NCI-H146 treated with DMSO at 0.1 percent for 48 hours (cell line): ENCODE measurements around the gene ELN.
"Not testable (repeated sequence)": the region's sequence is repeated elsewhere in the genome, so short reads cannot be mapped to it uniquely, and the experiment has no call there.

Experiments
- DNase-seq: peaks from one replicate; lab custom pipeline; 2025; ENCODE audit not compliant: unreplicated experiment; lab: John Stamatoyannopoulos, UW

Gene ELN

GRCh38 chr7:74040791-74041520 is 13.0 kb downstream of the ELN start:
- DNase-seq, result no peak

GRCh38 chr7:74042746-74043522 is 15.0 kb downstream of the ELN start:
- peak; percentile 14 for DNase-seq

- DNase-seq, result peak; percentile 85
Observed at GRCh38 chr7:74043523-74043951, 15.6 kb downstream of the ELN start.

- no peak for DNase-seq
Observed at GRCh38 chr7:74044366-74045350, 16.7 kb downstream of the ELN start.

GRCh38 chr7:74046581-74046980 is 18.6 kb downstream of the ELN start:
- DNase-seq, result not testable (repeated sequence)

GRCh38 chr7:74047804-74048380 is 19.9 kb downstream of the ELN start:
- no peak for DNase-seq

- DNase-seq, result no peak
Observed at GRCh38 chr7:74048999-74049599, 21.1 kb downstream of the ELN start.

GRCh38 chr7:74049997-74050798 is 22.2 kb downstream of the ELN start:
- DNase-seq, result no peak

GRCh38 chr7:74051193-74051592 is 23.2 kb downstream of the ELN start:
- no peak for DNase-seq

- DNase-seq, result peak; percentile 13
Observed at GRCh38 chr7:74051629-74052410, 23.8 kb downstream of the ELN start.

GRCh38 chr7:74052628-74053027 is 24.7 kb downstream of the ELN start:
- DNase-seq, result no peak

- DNase-seq, result no peak
Observed at GRCh38 chr7:74053589-74054186, 25.7 kb downstream of the ELN start.

- no peak for DNase-seq
Observed at GRCh38 chr7:74056096-74056915, 28.3 kb downstream of the ELN start.

GRCh38 chr7:74057216-74057925 is 29.4 kb downstream of the ELN start:
- DNase-seq, result no peak

GRCh38 chr7:74057987-74058386 is 30.0 kb downstream of the ELN start:
- no peak for DNase-seq

GRCh38 chr7:74058486-74058885 is 30.5 kb downstream of the ELN start:
- DNase-seq, result no peak

- no peak for DNase-seq
Observed at GRCh38 chr7:74059037-74059436, 31.1 kb downstream of the ELN start.
